ENCODE results near the gene EFNA4.

The EFNA4 gene

DNA sequence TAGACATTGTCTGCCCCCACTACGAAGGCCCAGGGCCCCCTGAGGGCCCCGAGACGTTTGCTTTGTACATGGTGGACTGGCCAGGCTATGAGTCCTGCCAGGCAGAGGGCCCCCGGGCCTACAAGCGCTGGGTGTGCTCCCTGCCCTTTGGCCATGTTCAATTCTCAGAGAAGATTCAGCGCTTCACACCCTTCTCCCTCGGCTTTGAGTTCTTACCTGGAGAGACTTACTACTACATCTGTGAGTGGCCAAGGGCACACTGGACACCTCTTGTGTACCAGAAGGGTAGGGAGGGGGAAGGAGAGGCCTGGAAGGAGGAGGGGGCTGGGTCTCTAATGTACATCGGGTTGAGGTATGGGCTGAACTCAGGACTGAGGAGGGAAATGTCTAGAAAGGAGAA is 3.2 kb downstream of the EFNA4 start:
- H4K5ac ChIP-seq (ENCODE audit: low read length): no peak overlapping the region
- no peaks in the 10 kb centered on the region for H3K27me3 ChIP-seq (ENCODE audit: insufficient read depth, low read length, poor library complexity)
- no peak overlapping the region for H3K4ac ChIP-seq (ENCODE audit: low read depth, low read length)
- no peak overlapping the region for H3K23ac ChIP-seq (ENCODE audit: low read length)
- no peak overlapping the region for H3K4me3 ChIP-seq (ENCODE audit: low read length)
- H3K4me2 ChIP-seq (ENCODE audit: low read length): no peak overlapping the region
- no peak overlapping the region for H2BK120ac ChIP-seq (ENCODE audit: low read depth, low read length)
- DNase-seq: no peak
- H4K8ac ChIP-seq (ENCODE audit: low read depth, low read length): no peak overlapping the region
- H3K4me1 ChIP-seq (ENCODE audit: control insufficient read depth, low read depth, low read length): peaks cover 10% of the 10 kb centered on the region
- no CpG with 5 or more reads among the region's 8 CpGs for WGBS (ENCODE audit: extremely low coverage, insufficient coverage, low lambda C conversion rate)
- H3K27ac ChIP-seq (ENCODE audit: low read depth, low read length): no peak overlapping the region
- peaks cover 2% of the 10 kb centered on the region for H3K36me3 ChIP-seq (ENCODE audit: control insufficient read depth, insufficient read depth, low read length)
- H3K18ac ChIP-seq (ENCODE audit: low read length): no peak overlapping the region
- H3K79me2 ChIP-seq (ENCODE audit: control insufficient read depth, insufficient read depth, low read length): no peaks in the 10 kb centered on the region
- no peak overlapping the region for H2BK15ac ChIP-seq (replicated peaks; ENCODE audit: low read depth)
- no peak overlapping the region for H2AK5ac ChIP-seq (ENCODE audit: low read length)
- H3K79me1 ChIP-seq (ENCODE audit: low read length): peaks cover 6% of the 10 kb centered on the region
- no peak overlapping the region for H2BK5ac ChIP-seq (ENCODE audit: low read length)
- no peak overlapping the region for H3K56ac ChIP-seq (ENCODE audit: low read length)
- H3K9ac ChIP-seq (ENCODE audit: low read length): no peak overlapping the region

DNA sequence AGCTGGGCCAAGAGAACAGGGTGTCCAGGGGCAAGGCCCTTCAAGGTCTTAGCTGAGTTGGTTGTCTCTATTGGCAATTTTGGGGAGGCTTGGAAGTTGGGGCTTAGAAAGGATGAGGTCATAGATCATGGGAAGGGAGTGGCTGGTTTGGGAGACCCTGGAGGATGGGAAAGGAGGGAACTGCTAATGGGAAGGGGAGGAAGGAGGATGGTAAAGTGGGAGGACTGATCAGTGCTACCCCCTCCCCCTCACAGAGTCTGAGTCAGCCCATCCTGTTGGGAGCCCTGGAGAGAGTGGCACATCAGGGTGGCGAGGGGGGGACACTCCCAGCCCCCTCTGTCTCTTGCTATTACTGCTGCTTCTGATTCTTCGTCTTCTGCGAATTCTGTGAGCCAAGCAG is 5.1 kb downstream of the EFNA4 start:
- Histone ChIP-seq H3K27ac (ENCODE audit: low read depth, low read length) (no peak overlapping the region), H3K56ac (ENCODE audit: low read length) (no peak overlapping the region), H3K9ac (ENCODE audit: low read length) (no peak overlapping the region), H3K4ac (ENCODE audit: low read depth, low read length) (no peak overlapping the region), H2AK5ac (ENCODE audit: low read length) (no peak overlapping the region), H3K79me2 (ENCODE audit: control insufficient read depth, insufficient read depth, low read length) (no peaks in the 10 kb centered on the region), H3K18ac (ENCODE audit: low read length) (no peak overlapping the region), H3K36me3 (ENCODE audit: control insufficient read depth, insufficient read depth, low read length) (peaks cover 2% of the 10 kb centered on the region), H2BK15ac (replicated peaks; ENCODE audit: low read depth) (no peak overlapping the region), H3K79me1 (ENCODE audit: low read length) (peaks cover 6% of the 10 kb centered on the region), H2BK5ac (ENCODE audit: low read length) (no peak overlapping the region), H3K23ac (ENCODE audit: low read length) (no peak overlapping the region), H3K4me3 (ENCODE audit: low read length) (no peak overlapping the region), H2BK120ac (ENCODE audit: low read depth, low read length) (no peak overlapping the region), H4K8ac (ENCODE audit: low read depth, low read length) (no peak overlapping the region), H4K5ac (ENCODE audit: low read length) (no peak overlapping the region), H3K27me3 (ENCODE audit: insufficient read depth, low read length, poor library complexity) (no peaks in the 10 kb centered on the region), H3K4me2 (ENCODE audit: low read length) (no peak overlapping the region), H3K4me1 (ENCODE audit: control insufficient read depth, low read depth, low read length) (peaks cover 10% of the 10 kb centered on the region)
- no peak for DNase-seq
- WGBS (ENCODE audit: extremely low coverage, insufficient coverage, low lambda C conversion rate): no CpG with 5 or more reads among the region's 3 CpGs

DNA sequence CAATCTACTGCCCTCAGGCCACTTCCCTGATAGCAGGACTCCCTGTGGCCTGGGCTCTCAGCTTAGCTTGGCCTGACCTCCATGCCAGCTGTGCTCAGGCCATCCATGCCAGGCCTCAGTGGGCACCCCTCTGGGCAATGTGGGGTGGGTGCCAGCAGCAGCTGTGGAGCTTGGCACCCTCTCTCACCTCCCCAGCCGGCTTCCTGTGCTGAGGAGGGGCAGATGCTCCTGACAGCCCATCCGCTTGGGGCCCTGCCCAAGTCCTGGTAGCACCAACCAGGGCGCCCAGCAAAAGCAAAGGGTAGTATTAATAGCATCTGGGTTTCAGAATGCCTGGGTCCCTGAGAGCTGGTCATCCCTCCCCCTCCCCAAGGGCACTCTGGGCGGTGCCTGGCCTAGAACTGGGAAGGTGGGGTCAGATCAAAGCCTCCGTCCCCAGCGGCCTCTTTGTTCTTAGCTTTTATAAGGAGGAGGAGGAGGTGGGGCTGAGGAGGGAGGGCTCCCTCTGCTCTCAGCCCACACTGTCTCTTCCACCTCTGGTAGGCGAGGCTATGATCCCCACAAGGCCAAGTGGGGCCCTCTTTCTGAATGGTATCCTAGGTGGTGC is 6.1 kb downstream of the EFNA4 start:
- H2BK5ac ChIP-seq (ENCODE audit: low read length): no peak overlapping the region
- H3K36me3 ChIP-seq (ENCODE audit: control insufficient read depth, insufficient read depth, low read length): peaks cover 2% of the 10 kb centered on the region
- H2BK120ac ChIP-seq (ENCODE audit: low read depth, low read length): no peak overlapping the region
- no peak overlapping the region for H3K4ac ChIP-seq (ENCODE audit: low read depth, low read length)
- H3K4me3 ChIP-seq (ENCODE audit: low read length): no peak overlapping the region
- no peak overlapping the region for H3K18ac ChIP-seq (ENCODE audit: low read length)
- H3K23ac ChIP-seq (ENCODE audit: low read length): no peak overlapping the region
- no peak overlapping the region for H2AK5ac ChIP-seq (ENCODE audit: low read length)
- no peak overlapping the region for H3K27ac ChIP-seq (ENCODE audit: low read depth, low read length)
- WGBS (ENCODE audit: extremely low coverage, insufficient coverage, low lambda C conversion rate): no CpG with 5 or more reads among the region's 7 CpGs
- no peak overlapping the region for H4K5ac ChIP-seq (ENCODE audit: low read length)
- no peaks in the 10 kb centered on the region for H3K79me2 ChIP-seq (ENCODE audit: control insufficient read depth, insufficient read depth, low read length)
- peaks cover 6% of the 10 kb centered on the region for H3K79me1 ChIP-seq (ENCODE audit: low read length)
- peaks cover 10% of the 10 kb centered on the region for H3K4me1 ChIP-seq (ENCODE audit: control insufficient read depth, low read depth, low read length)
- H4K8ac ChIP-seq (ENCODE audit: low read depth, low read length): no peak overlapping the region
- peak overlapping the region; percentile 35 for H3K56ac ChIP-seq (ENCODE audit: low read length)
- H3K4me2 ChIP-seq (ENCODE audit: low read length): peak overlapping the region; percentile 4
- no peak for DNase-seq
- H3K9ac ChIP-seq (ENCODE audit: low read length): peak overlapping the region; percentile 20
- H2BK15ac ChIP-seq (replicated peaks; ENCODE audit: low read depth): no peak overlapping the region
- H3K27me3 ChIP-seq (ENCODE audit: insufficient read depth, low read length, poor library complexity): no peaks in the 10 kb centered on the region

DNA sequence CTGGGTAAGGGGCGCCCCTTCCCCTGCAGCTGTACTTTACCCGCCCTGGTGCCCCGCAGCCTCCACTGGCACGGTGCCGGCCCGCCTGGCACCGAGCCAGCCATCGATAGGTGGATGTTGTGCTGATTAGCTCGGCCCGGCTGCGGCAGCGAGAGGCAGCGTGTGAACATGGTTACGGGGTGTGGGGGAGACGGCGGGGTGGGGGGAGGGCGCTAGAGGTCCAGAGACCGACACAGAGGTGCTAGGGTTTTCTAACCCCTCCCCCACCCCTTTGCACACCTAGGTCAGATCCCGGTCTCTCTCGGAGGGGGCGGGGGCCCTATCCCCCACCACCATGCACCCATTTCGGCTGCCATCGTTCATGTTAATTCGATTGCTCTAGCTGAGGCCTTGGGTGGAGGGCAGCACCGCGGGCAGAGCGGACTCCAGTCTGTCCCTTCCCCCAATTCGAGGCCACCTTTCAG is 6.7 kb downstream of the EFNA4 start:
- H3K9ac ChIP-seq (ENCODE audit: low read length): peak overlapping the region; percentile 55
- peaks cover 9% of the 10 kb centered on the region for H3K4me1 ChIP-seq (ENCODE audit: control insufficient read depth, low read depth, low read length)
- H3K27me3 ChIP-seq (ENCODE audit: insufficient read depth, low read length, poor library complexity): no peaks in the 10 kb centered on the region
- no peak overlapping the region for H2BK120ac ChIP-seq (ENCODE audit: low read depth, low read length)
- H4K8ac ChIP-seq (ENCODE audit: low read depth, low read length): no peak overlapping the region
- WGBS (ENCODE audit: extremely low coverage, insufficient coverage, low lambda C conversion rate): no CpG with 5 or more reads among the region's 28 CpGs
- no peak overlapping the region for H2BK15ac ChIP-seq (replicated peaks; ENCODE audit: low read depth)
- H2BK5ac ChIP-seq (ENCODE audit: low read length): no peak overlapping the region
- no peak overlapping the region for H4K5ac ChIP-seq (ENCODE audit: low read length)
- peaks cover 2% of the 10 kb centered on the region for H3K36me3 ChIP-seq (ENCODE audit: control insufficient read depth, insufficient read depth, low read length)
- no peaks in the 10 kb centered on the region for H3K79me2 ChIP-seq (ENCODE audit: control insufficient read depth, insufficient read depth, low read length)
- no peak overlapping the region for H3K18ac ChIP-seq (ENCODE audit: low read length)
- H3K79me1 ChIP-seq (ENCODE audit: low read length): peaks cover 6% of the 10 kb centered on the region
- no peak overlapping the region for H3K23ac ChIP-seq (ENCODE audit: low read length)
- no peak overlapping the region for H2AK5ac ChIP-seq (ENCODE audit: low read length)
- H3K27ac ChIP-seq (ENCODE audit: low read depth, low read length): no peak overlapping the region
- H3K4me2 ChIP-seq (ENCODE audit: low read length): peak overlapping the region; percentile 78
- H3K4ac ChIP-seq (ENCODE audit: low read depth, low read length): no peak overlapping the region
- H3K56ac ChIP-seq (ENCODE audit: low read length): peak overlapping the region; percentile 35
- H3K4me3 ChIP-seq (ENCODE audit: low read length): no peak overlapping the region
- DNase-seq: no peak

DNA sequence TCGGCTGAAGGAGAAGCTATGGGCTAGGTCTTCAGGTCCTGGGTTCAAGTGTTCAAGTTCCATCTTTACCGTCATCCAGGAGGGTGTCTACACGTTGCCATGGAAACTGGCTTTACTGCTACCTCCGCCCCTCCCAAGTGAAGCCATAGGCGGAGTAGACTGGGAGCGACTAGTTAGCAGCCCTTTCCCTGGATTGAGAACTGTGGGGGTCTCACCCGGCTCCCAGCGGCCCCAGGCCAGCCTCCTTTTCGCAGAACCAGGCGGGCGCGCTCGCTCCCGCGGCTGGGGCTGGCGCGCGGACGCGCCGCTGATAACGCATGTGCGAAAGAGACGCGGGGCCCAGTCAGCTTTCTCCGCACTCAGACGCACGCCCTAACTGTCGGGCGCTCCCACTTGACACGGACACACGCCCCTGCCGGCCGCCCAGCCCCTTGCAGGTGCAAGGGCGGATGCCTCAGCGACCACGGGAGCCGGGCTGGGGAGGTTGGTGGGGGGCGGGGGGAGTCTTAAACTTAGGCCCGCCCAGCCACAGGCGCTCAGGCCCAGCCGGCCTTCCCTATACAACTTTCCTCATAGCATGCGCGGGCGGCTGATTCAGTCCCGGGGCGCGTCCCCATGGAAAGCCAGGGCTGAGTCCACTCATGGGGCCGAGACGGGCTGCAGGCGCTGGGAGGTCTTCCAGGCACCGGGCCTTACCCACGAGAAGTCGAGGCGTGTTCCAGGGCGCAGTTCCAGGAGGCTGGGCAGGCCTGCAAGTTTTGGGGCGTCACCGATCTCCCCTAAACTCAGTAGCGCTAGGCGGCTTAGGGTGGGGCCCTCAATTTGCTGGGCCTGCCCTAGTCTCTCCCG is 7.4 kb downstream of the EFNA4 start:
- Histone ChIP-seq H3K27ac (ENCODE audit: low read depth, low read length) (no peak overlapping the region), H3K36me3 (ENCODE audit: control insufficient read depth, insufficient read depth, low read length) (peaks cover 2% of the 10 kb centered on the region), H3K56ac (ENCODE audit: low read length) (peak overlapping the region; percentile 35), H2AK5ac (ENCODE audit: low read length) (no peak overlapping the region), H3K79me2 (ENCODE audit: control insufficient read depth, insufficient read depth, low read length) (no peaks in the 10 kb centered on the region), H3K23ac (ENCODE audit: low read length) (no peak overlapping the region), H2BK120ac (ENCODE audit: low read depth, low read length) (no peak overlapping the region), H4K8ac (ENCODE audit: low read depth, low read length) (no peak overlapping the region), H2BK15ac (replicated peaks; ENCODE audit: low read depth) (no peak overlapping the region), H3K18ac (ENCODE audit: low read length) (no peak overlapping the region), H2BK5ac (ENCODE audit: low read length) (no peak overlapping the region), H3K4me3 (ENCODE audit: low read length) (no peak overlapping the region), H3K4ac (ENCODE audit: low read depth, low read length) (no peak overlapping the region), H4K5ac (ENCODE audit: low read length) (no peak overlapping the region), H3K4me2 (ENCODE audit: low read length) (peak overlapping the region; percentile 78), H3K9ac (ENCODE audit: low read length) (peak overlapping the region; percentile 55), H3K79me1 (ENCODE audit: low read length) (peaks cover 6% of the 10 kb centered on the region), H3K4me1 (ENCODE audit: control insufficient read depth, low read depth, low read length) (peaks cover 8% of the 10 kb centered on the region), H3K27me3 (ENCODE audit: insufficient read depth, low read length, poor library complexity) (no peaks in the 10 kb centered on the region)
- no CpG with 5 or more reads among the region's 61 CpGs for WGBS (ENCODE audit: extremely low coverage, insufficient coverage, low lambda C conversion rate)
- DNase-seq: peak; percentile 94

Measured in mesendoderm (in vitro differentiated cells).